Osteocyte (in vitro differentiated cells): ENCODE measurements around the gene PRDM16. TPM values are rescaled to one million over a fixed set of nuclear protein-coding genes. Genes with fewer than 3 reads are reported as not detected.

ENCODE experiments used
- DNase-seq: peaks from one replicate; pipeline ENCODE4 v3.0.0; 2021; ENCODE audit warnings: mixed read lengths; ENCODE audit not compliant: unreplicated experiment; ENCODE audit errors: extremely low spot score
- H3K27ac Mint-ChIP-seq: one replicate; pipeline ENCODE4 v1.8.0; 2021; ENCODE audit warnings: mild to moderate bottlenecking, mixed read lengths; ENCODE audit not compliant: unreplicated experiment
- H3K27me3 Mint-ChIP-seq: one replicate; pipeline ENCODE4 v1.8.0; 2021; ENCODE audit warnings: mixed read lengths; ENCODE audit not compliant: unreplicated experiment
- H3K36me3 Mint-ChIP-seq: one replicate; pipeline ENCODE4 v1.8.0; 2021; ENCODE audit warnings: mixed read lengths; ENCODE audit not compliant: unreplicated experiment
- H3K4me1 Mint-ChIP-seq: one replicate; pipeline ENCODE4 v1.8.0; 2021; ENCODE audit warnings: mixed read lengths; ENCODE audit not compliant: unreplicated experiment
- H3K4me3 Mint-ChIP-seq: one replicate; pipeline ENCODE4 v1.8.0; 2021; ENCODE audit warnings: mild to moderate bottlenecking, moderate library complexity, mixed read lengths; ENCODE audit not compliant: unreplicated experiment
- H3K9me3 Mint-ChIP-seq: one replicate; pipeline ENCODE4 v1.8.0; 2021; ENCODE audit warnings: mixed read lengths; ENCODE audit not compliant: unreplicated experiment
- CTCF ChIP-seq: fragments of 200-600 bp; sonication (generic); IDR thresholded peaks from 2 replicates; pipeline ENCODE4 v1.5.0; 2021; ENCODE audit warnings: antibody characterized with exemption, mild to moderate bottlenecking, moderate library complexity
- total RNA-seq: library from RNA; stranded (reverse); gene quantifications from 2 replicates; pipeline ENCODE4 v1.2.1, GENCODE V29; 2021

Gene PRDM16
- total RNA-seq, 1 donor from 2014 or later, result 7.1 TPM

DNA sequence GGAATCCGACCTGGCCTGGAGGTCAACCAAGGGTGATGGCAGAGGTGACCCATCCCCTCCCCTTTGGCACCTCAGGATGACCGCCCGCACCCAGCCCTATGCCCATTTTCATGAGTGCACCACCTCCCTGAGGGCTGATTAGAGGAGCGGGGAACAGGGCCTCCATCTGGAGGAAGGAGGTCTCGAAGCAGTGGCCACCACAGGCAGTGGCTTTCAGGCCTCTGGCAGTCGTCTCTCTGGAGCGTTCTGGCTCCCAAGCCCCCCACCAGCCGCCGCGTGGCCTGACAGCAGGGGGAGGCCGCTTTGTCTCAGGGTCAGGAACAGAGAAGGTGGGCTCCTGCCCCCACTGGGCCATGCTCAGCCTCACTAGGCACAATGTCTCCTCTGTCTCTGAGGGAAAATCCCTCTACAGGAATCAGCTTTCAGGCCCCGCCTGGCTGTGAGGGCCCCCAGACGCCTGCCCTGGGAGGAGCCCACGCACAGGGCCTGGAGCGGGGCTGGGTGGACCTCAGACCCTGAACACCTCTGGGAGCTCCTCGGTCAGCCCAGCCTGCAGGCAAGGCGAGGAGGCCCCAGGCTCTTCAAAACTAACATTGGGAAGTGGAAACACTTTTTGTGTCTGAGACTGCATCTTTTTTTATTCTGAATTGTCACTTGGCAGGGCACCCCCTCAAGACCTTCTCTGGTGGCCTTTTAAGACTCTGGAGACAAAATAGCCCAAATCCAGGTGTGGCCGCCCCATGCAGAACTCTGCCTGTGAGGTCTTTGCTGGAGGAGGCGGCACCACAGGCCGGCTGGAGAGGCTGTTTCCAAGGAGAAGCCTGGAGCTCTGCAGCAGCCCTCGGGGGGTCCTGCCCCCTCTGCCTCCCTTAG, 257.7 kb downstream of the PRDM16 start:
- DNase-seq, result no peak
- Mint-ChIP-seq H3K36me3 (no peaks in the 10 kb centered on the region), H3K27ac (no peak overlapping the region), H3K9me3 (no peaks in the 10 kb centered on the region), H3K4me3 (no peak overlapping the region), H3K4me1 (peaks cover 6% of the 10 kb centered on the region), H3K27me3 (no peaks in the 10 kb centered on the region)
- no peak for TF ChIP-seq CTCF

GRCh38 chr1:3327389-3327702, 258.3 kb downstream of the PRDM16 start:
- no peak for TF ChIP-seq CTCF
- Mint-ChIP-seq H3K36me3 (no peaks in the 10 kb centered on the region), H3K4me1 (peaks cover 6% of the 10 kb centered on the region), H3K27ac (no peak overlapping the region), H3K9me3 (no peaks in the 10 kb centered on the region), H3K4me3 (no peak overlapping the region), H3K27me3 (no peaks in the 10 kb centered on the region)
- no peak for DNase-seq

DNA sequence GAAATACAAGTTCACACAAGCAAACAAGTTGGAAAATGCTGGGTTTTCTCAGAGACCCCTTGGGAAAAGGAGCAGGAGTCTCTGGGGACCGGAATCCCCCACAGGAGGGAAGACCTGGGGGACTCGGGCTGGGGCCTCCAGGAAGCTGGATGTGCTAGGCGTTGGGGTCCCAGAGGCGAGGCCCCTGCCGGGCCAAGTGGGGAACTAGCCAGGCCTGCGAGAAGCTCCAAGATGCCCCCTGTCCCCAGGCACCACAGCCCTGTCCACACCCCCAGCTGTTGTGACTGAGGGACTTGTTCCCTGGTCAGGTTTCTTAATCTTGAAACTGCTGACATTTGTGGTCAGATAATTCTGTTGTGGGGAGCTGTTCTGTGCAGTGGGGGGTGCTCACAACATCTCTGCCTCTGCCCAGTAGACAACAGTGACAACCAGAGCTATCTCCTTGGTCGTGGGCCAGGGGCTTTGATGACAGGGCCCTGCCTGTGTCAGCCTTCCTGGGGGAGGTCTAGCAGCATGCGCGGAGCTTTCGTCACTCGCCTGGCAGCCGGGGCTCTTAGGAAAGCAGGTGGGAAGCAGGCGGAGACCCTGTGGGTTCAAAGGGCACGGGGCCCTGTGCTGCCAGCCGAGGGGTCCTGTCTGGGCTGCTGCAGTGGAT, 259.1 kb downstream of the PRDM16 start:
- Mint-ChIP-seq H3K4me3 (no peak overlapping the region), H3K4me1 (peaks cover 6% of the 10 kb centered on the region), H3K27ac (no peak overlapping the region), H3K27me3 (peaks cover 2% of the 10 kb centered on the region), H3K36me3 (no peaks in the 10 kb centered on the region), H3K9me3 (no peaks in the 10 kb centered on the region)
- no peak for DNase-seq
- no peak for TF ChIP-seq CTCF

DNA sequence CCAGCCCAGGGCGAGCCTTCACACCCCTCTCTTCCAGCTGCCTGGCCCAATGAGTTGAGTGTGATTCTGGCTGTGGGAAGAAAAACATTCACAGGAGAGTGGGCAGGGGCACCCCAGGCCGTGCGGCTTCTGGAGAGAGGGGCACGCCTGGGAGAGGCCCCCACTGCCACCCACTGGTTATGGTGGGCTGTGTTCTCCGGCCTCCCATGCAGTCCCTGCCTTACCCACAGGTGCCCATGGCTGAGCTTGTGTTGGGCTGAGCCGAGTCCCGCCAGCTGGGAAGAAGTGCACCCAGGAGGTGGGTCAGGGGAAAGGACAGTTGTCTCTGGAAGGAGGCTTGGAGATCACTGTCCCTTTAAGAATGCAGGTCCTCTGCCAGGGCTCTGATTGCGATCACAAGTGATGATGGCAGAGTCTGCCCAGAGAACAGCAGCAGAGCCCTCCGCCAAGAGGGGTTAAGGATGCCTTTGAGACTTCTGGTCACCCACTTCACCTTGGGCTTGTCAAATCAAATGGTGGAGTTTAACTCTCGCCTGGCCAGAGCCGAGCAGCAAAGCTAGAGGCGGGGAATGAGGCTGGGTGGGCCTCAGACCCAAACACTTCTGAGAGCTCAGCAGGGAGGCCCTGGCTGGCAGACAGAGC, 260.8 kb downstream of the PRDM16 start:
- no peaks in the 10 kb centered on the region for H3K9me3 Mint-ChIP-seq
- H3K4me3 Mint-ChIP-seq, result no peak overlapping the region
- no peak for TF ChIP-seq CTCF
- H3K27me3 Mint-ChIP-seq, result peaks cover 5% of the 10 kb centered on the region
- no peak overlapping the region for H3K27ac Mint-ChIP-seq
- H3K4me1 Mint-ChIP-seq, result peaks cover 6% of the 10 kb centered on the region
- no peak for DNase-seq
- no peaks in the 10 kb centered on the region for H3K36me3 Mint-ChIP-seq

DNA sequence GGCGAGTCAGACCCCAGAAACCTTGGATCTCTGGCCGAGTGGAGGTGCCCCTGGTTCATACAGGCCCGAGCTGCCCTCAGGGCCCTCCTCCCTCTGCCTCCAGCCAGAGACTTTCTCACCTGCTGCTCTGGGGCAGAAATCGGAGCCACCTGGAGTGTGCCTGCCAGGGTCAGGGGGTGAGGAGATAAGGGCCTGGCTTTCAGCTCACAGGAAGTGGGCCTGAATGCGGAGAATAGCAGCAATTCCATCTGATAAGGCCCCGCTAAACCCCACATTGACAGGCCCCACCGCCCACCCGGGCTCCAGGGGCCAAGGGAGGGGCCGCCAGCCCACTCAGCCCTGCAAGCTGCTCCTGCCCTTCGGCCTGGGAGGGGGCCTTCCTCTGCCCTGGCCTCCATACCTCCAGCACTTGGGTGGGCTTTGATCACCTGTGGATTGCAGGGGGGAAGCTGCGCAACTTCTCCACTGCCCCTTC, 261.8 kb downstream of the PRDM16 start:
- Mint-ChIP-seq H3K27ac (no peak overlapping the region), H3K9me3 (no peaks in the 10 kb centered on the region)

More for the DNA sequence above, 261.8 kb downstream of the PRDM16 start:
- no peak for TF ChIP-seq CTCF
- Mint-ChIP-seq H3K4me1 (peaks cover 6% of the 10 kb centered on the region), H3K27me3 (peaks cover 9% of the 10 kb centered on the region), H3K4me3 (no peak overlapping the region), H3K36me3 (no peaks in the 10 kb centered on the region)
- DNase-seq, result no peak
